Measurements from ENCODE around the gene DQX1.
"Not testable (repeated sequence)": the region's sequence is repeated elsewhere in the genome, so short reads cannot be mapped to it uniquely, and the experiment has no call there.

The DQX1 gene

GRCh38 chr2:74481431-74481830 is 44.6 kb downstream of the DQX1 start:
- peak overlapping the region; percentile 97 for H3K4me3 ChIP-seq (ENCODE audit: low read length)
- TF ChIP-seq, protein P1, sequence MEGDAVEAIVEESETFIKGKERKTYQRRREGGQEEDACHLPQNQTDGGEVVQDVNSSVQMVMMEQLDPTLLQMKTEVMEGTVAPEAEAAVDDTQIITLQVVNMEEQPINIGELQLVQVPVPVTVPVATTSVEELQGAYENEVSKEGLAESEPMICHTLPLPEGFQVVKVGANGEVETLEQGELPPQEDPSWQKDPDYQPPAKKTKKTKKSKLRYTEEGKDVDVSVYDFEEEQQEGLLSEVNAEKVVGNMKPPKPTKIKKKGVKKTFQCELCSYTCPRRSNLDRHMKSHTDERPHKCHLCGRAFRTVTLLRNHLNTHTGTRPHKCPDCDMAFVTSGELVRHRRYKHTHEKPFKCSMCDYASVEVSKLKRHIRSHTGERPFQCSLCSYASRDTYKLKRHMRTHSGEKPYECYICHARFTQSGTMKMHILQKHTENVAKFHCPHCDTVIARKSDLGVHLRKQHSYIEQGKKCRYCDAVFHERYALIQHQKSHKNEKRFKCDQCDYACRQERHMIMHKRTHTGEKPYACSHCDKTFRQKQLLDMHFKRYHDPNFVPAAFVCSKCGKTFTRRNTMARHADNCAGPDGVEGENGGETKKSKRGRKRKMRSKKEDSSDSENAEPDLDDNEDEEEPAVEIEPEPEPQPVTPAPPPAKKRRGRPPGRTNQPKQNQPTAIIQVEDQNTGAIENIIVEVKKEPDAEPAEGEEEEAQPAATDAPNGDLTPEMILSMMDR (conservative IDR thresholded peaks at IDR 0.05; ENCODE audit: low read length): no peak
- no peak for DNase-seq (ENCODE audit: low read depth)

- H3K4me3 ChIP-seq (ENCODE audit: low read length): no peak overlapping the region
- TF ChIP-seq, protein P1 (conservative IDR thresholded peaks at IDR 0.05; ENCODE audit: low read length): peak; percentile 26
- no peak for DNase-seq (ENCODE audit: low read depth)
Measured at GRCh38 chr2:74474899-74475298, 51.1 kb downstream of the DQX1 start.

GRCh38 chr2:74474481-74474880 is 51.5 kb downstream of the DQX1 start:
- TF ChIP-seq, protein P1 (conservative IDR thresholded peaks at IDR 0.05; ENCODE audit: low read length): no peak
- no peak overlapping the region for H3K4me3 ChIP-seq (ENCODE audit: low read length)
- DNase-seq (ENCODE audit: low read depth): no peak

DNA sequence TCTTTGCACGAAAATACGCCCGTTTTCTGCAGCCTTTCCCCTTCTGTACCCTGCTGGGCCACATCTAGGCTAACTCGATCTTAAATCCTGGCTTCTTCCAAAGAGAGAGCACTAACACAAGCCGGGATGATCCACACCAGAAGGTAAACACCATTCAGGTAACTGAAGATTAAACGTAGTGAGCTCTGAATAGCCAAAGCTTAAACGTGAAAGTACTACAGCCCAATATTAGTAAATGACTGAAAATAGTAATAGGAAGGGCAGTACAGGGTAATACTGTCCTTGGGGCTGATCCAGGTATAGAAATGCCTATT is 53.1 kb downstream of the DQX1 start:
- no peak for DNase-seq (ENCODE audit: low read depth)
- TF ChIP-seq, protein P1 (conservative IDR thresholded peaks at IDR 0.05; ENCODE audit: low read length): no peak
- peak overlapping the region; percentile 95 for H3K4me3 ChIP-seq (ENCODE audit: low read length)

DNA sequence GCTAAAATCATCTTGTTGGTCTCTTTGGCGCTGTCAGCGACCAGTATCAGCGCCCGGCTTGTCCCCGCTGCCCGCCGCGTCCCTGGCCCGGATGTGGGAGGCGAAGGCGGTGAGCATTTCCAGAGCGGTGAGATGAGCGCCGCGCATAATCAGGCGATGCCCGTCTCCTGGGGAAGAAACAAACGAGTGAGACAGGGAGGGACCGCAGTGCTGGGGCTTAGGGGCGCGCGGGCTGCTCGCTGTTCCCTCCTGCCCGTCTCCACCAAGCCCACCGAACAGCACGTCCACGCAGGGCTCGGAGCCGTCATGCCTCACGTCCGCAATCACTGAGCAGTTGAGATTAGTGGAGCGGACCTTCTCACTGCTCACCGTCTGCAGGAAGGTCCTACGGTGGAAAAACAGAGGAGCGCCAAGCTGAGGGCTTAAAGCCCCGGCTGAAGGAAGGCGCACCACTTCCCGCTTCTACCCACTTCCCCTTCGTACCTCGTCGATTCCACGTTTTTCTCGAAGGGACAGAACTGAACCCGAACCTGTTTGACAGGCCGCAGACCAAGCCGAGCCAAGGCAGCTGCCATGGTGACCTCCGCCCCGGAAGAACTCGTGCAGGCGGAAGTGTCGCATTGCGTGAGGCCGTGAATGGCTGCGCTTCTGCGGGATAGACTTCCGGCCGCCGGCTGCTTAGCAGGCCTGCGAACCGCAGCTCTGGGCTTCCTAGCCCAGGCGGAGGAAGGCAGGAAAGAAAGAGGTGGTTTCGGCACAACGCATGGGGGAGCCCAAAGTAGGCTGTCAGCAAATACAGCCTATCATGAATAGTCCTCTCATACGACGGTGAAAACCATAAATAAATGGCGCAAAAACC is 53.7 kb downstream of the DQX1 start, which contains the start of gene MRPL53:
MRPL53 (minus strand) TSS at position 595 of the 859 bp plus-strand sequence; CDS start at position 575, 20 bp downstream.
- peak within 1 kb of the TSS; percentile 95 for H3K4me3 ChIP-seq (ENCODE audit: low read length)
- TF ChIP-seq, protein P1 (conservative IDR thresholded peaks at IDR 0.05; ENCODE audit: low read length): no peak
- peak; percentile 93 for DNase-seq (ENCODE audit: low read depth)

GRCh38 chr2:74471332-74472065 is 54.5 kb downstream of the DQX1 start:
- DNase-seq (ENCODE audit: low read depth): no peak
- TF ChIP-seq, protein P1 (conservative IDR thresholded peaks at IDR 0.05; ENCODE audit: low read length): no peak
- peak overlapping the region; percentile 95 for H3K4me3 ChIP-seq (ENCODE audit: low read length)

GRCh38 chr2:74470742-74471141 is 55.3 kb downstream of the DQX1 start:
- not testable (repeated sequence) for DNase-seq (ENCODE audit: low read depth); H3K4me3 ChIP-seq (ENCODE audit: low read length)
